Stimulated activated CD4-positive, alpha-beta T cell treated with anti-CD3 and anti-CD28 coated beads, Interleukin-1b, Interleukin-23, amount 100 ng/mL, for 48 hours (primary cell): ENCODE data around the gene INPP4B.

Experiments used
- DNase-seq: peaks from one replicate; pipeline ENCODE4 v3.0.0-alpha.2; 2020

INPP4B gene

DNA sequence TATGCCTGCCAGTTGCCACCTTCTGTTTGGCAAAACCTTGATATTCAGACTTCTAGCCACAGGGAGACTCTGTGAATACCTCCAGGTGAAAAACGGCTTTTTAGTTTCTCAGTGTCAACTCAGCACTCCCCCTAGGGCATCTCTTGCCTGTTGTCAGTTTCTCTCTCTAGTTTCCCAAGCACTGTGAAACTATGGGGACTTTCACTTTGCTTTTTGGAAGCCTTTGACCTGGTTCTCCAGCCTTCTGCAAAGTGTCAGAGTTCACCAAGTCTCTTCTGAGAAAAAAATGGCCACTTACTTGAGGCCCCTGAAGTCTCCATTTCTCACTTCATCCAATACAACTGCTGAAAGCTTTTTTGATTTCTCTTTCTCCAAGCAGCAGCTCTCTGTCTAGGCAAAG lies 521.5 kb downstream of the INPP4B start:
- no peak for DNase-seq

DNA sequence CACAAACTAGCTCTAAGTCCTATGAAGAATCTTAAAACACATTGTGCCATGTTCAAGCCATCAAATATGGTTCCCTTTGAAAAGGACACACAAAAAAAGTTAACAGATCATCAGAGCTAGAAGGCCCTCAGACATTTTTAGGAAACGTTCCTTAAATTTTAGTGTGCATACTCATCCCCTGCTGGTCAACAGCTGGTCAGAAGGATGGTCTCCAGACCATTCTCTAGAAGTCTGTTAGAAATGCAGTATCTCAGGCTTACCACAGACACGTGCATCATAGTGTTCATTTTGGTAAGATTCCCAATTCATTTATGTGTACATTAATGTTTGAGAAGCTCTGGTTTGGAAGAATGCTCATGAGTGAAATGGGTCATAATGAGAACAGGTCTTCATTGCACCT lies 523.1 kb downstream of the INPP4B start:
- no peak for DNase-seq

DNA sequence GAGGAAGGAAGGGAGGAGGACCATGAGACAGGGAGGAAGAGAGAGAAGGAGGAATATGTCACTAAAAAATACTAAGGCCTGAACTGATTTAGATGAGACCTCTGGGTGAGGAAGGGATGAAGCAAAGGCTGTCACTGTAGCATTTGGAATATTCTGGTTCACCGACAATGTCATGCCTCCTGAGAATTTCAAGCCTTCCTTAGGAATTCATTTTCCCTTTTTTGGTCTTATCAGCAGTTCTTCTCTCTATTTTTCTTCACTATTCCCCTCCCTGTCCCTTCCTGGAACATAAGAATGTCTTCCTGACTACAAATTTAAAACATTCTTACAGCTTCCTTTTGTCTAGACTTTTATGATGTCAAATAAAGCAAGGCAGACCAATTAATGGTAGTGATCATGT lies 527.8 kb downstream of the INPP4B start:
- no peak for DNase-seq

DNA sequence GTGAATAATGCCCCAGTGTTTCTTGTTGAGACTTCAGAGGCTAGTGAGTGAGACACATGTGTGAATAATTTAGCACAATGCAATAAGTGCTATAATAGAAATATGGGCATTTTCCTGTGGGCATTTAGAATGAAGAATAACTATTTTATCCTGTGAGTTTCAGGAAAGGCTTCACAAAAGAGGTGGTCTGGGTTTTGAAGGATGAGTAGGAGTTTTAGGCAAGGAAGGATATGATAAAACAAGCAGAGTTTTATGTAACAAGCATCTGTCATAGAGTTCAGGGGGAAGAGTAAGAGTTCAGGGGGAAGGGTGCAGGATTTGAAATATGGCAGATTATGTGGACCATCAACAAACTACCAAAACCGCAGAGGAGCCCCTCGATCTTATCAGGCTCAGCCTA lies 529.2 kb downstream of the INPP4B start:
- DNase-seq: no peak

DNA sequence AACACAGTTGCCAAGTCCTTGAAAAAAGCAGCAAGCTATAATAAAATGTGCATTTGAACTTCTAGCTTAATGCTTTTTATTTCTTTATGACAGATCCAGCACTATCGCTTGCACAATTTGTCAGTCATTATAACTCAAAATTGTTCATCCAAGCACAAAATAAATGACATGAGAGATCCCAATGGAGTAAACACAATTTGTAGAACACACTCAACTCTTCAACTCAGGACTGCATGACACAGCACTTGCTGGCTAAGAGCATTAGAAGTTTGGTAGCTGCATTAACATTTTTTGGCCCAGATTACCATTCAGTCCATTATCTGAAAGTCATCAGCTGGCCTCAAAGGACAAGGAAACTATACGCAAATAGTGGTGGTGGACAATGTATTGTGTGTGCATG lies 530.1 kb downstream of the INPP4B start:
- DNase-seq: no peak

DNA sequence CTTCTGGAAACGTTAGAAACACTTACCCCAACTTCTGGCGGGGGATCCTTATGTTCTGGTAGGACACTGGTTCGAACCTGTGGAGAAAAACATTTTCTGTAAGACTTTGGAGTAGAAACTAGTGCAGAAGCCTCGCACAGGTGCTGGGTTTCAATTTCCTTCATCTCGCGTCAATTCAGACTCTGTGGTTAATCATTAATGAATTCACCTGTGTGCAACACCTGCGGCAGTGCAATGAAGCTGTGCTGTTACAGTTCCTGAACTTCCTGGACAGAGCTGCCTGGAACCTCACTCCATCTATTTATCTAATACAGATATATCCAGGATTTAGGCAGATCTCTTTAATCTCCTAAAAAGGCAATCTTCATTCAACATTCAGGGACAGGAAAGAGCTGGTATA lies 531.4 kb downstream of the INPP4B start:
- no peak for DNase-seq

DNA sequence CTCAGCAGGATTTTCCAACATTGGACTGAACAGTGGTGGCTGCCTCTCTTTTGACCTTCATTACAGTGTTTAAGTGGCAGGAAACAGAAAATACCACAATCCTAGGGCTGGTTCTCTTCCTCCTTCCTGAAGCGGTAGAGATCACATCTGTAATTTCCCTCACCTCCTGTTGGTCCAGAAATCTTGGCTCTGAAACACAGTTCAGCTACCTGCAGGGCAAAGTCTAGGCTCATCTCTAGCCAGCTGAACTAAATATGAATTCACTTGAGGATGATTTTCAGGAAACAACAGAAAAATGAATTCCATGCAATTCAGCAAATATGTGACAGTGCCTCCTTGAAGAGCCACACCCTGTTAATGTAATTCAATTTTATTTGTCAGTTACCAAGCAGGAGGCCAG lies 531.9 kb downstream of the INPP4B start:
- no peak for DNase-seq

DNA sequence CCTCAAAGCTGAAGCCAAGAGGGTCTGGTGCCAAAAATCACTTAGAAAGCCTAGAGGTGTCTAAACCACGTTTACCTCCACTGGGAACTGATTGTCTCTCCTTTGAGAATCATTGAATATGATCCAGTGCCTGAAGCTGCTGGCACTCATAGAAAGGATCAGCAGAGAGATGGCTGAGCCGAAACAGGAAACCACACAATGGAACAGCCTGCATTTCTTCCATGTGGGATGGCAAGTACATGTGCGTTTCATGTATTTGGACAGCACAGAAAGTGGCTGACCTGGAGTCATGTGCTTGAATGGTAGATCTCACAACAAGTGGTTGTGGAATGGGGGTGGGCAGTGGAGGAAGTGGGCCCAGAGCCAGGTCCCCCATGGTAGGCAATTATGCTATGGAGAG lies 533.7 kb downstream of the INPP4B start:
- DNase-seq: no peak

DNA sequence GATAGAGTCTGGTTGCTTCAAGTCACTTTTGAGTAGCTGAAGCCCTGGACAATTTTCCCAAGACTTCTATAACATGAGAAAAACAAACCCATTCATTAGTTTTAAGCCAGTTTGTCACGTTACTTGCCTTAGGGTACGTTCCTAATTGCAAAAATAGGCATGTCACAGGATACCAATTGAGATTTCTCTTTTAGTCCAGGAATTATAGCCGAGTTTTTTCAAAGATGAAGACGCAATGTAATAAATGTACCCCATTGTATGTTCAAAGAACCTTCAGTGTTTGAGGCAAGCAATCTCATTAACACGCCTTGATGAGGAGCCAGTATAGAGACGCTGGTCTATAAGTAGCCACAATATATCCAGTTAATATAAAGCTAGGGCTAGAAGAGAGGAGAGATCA lies 534.2 kb downstream of the INPP4B start:
- no peak for DNase-seq

DNA sequence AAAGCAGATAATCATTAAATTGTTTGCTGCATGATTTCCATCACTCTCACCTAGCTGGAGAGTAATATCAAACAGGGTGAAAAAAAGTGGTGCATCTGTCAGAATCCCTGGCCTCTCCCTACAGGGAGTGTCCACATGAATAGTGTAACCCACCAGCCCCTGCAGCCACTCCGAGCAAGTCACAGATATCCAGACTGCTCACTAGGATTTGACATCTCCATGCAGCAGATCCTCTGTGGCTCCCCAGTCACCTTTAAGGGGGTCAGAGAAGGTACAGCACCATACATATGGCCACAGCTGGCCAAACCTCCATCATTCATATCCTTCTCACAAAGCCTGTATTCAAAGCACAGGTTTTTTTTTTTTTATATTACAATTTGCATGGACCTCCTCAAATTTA lies 536.3 kb downstream of the INPP4B start:
- no peak for DNase-seq

DNA sequence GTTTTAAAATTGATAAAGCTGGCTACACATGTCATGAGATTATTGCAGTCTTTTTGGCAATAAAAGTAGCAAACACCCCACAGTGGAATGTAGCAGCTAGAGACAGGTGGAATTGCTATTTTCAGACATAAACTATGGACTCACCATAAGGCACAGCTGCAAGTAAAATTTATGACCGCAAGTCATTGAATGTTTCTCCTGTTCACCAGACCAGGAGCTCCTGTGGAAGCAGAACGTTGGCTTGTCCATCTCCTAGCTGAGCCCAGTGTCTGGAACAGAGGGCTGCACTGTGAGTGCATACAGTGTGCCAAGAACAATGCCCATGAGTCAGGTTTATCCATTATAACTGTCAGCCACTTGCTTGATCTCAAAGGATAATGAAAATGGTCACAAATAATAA lies 538.2 kb downstream of the INPP4B start:
- no peak for DNase-seq

DNA sequence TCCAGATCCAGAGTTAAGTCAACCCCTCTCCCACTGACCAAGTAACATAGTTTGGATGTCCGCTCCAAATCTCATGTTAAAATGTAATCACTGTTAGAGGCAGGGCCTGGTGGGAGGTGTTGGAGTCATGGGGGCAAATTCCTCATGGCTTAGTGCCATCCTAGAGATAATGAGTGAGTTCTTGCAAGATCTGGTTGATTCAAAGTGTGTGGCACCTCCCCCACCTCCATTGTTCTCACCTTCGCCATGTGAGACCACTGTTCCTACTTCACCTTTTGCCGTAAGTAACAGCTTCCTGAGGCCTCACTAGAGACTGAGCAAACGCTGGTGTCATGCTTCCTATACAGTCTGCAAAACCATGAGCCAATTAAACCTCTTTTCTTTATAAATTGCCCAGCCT lies 548.8 kb downstream of the INPP4B start:
- DNase-seq: no peak

DNA sequence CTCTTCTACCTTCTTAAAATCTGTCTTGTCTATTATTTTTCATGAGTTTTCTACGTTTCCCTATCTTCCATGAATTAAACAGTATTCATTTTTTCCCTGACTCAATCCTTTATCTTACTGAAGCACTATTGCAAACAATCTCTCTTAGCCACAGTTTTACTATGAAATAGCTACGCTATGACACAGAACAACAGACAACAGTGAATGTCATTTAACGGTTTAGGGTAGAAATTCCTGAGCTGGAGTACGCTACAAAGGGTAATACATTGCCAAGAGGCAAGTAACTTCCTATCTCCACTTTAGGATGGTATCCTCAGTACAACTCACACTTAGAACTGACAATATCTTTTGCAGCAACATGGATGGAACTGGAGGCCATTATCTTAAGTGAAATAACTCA lies 552.6 kb downstream of the INPP4B start:
- no peak for DNase-seq

DNA sequence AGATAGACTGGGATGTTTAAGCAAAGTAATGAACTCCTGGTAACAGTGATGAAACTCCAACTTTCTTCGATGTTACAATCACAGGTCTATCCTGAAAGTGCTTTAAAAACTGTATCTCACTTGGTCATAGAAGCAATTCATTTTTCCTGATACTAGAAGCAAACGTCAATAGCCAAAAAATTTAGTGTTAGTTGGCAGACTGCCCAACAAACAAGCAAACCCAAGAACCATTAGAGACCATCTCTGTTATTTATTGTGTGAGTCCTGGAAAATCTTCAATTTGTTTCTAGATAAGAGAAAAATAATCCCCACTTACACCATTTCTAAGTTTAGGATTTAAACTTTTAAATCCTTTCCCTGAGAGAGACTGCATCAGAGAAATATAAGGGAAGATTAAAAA lies 553.9 kb downstream of the INPP4B start:
- no peak for DNase-seq

DNA sequence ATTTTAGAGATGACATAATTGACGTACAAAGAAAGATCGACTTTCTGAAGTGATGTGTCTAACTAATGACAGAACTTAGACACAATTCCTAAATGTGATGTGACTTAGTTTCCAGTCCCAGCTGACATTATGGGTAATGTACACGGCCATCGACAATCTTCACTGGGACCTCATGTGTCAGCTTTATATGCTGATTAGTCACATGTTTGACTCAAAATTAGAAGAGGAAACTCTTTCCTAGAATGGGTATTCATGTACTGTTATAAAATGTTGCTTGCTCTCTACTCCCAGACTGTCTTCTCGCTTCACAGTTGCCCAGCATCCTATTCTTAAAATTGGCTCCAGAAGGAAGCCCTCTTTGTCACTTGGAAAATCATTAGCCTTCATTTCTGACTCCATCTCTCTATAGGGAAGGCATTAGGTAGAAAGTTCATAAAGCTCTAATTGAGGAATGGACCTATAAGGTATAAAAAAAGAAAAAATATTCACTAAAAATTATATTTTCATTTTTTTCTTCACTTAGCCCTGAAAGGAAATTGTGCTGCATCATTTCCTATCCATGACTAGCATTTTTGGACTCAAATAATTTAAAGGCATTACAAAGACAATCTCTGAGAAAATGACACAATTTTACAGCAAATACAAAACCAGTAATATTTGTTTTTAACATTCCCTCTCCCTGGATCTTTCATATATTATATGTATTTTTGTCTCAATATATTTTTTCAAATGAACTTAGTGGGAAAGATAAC lies 554.6 kb downstream of the INPP4B start:
- DNase-seq: peak; percentile 28

DNA sequence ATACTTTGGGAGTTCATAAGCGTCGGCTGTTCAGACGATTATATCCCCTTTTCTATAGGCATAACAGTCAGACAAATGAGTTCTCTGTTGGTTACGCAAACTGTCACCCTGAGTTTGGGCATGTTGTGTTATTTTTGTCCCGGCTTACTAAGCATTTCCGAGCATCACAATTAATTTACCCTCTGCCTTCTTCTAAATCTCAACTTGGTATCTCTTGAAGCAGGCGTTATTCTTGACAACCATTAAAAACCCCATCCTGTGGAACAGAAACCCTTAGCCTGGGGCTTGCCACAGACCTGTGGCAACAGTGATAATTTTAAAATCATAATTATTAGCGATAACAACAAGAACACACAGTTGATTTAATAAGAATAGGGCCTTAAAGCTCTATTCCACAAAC lies 558.7 kb downstream of the INPP4B start:
- no peak for DNase-seq

DNA sequence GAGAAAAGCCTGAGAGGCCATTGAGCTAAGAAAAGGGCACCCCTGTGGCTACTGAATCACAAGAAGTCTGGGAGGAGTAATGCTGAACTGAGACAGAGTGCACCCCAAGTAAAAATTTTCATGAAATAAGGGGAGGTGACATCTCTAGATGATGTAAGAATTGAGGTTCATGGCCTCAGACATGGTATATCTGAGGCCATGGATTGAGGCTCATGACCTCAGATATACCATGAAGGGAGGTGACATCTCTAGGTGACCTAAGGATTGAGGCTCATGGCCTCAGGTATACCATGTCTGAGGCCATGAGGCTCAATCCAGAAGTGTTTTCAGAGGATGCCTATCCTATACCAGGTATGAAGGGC lies 560.9 kb downstream of the INPP4B start:
- DNase-seq: no peak

DNA sequence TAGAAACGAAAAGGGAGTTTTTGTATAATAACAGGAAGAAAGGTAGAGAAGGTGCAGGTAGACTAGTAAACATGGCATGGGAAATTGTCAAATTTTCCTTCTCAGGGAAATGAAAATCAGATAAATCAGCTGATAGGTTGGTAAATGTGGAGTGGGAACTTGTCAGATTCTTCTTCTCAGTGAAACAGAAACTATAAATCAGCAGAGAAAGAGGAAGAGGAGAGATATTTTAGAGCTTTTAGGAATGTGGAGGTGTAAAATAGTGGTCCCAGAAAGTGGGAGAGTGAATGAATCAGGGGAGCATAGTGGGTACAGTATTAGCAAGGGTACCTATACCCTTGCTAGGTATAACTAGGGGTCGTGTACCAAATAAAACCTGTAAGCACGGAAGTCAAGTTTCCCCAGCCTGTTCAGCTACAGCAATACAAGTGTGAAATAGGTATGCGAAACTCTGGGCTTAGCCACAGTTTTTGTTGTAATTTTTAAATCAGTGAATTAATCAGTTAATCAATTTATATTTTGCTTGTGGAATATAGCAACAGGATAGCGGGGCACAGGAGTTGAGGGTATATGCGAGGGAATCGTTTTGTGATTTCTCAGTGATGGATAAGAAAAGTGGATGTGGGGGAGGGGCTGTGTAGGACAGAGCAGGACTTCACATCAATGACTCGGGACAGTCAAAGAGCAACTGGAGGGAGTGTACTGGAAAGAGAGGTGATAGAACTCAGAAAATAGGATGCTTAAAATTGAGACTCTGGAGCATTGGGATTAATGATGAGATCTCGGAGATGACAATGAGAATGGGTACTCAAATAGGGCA lies 561.5 kb downstream of the INPP4B start:
- DNase-seq: no peak

DNA sequence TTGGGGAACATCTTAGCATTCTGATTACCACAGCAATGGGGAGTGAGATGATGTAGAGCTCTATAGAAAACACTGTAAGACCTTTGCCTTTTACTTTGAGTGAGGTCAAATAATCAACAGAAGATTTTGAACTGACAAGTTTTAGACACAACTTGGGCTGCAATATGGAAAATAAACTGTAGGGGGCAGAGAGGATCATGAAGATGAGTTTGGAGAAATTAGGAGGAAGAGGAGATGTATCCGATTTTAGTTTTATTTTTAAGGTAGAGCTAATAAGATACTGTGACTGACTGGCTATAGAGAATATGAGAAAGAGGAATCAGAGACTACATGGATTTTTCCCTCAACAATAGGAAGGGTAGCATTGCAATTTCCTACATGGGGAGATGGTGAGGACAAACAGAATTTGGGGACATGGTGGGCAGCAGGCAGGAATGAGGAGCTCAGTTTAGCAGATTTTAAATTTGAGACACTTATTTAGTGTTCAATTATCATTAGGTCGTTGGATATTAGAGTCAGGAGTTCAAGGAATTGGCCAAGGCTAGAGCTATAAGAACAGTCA lies 563.1 kb downstream of the INPP4B start:
- DNase-seq: no peak

DNA sequence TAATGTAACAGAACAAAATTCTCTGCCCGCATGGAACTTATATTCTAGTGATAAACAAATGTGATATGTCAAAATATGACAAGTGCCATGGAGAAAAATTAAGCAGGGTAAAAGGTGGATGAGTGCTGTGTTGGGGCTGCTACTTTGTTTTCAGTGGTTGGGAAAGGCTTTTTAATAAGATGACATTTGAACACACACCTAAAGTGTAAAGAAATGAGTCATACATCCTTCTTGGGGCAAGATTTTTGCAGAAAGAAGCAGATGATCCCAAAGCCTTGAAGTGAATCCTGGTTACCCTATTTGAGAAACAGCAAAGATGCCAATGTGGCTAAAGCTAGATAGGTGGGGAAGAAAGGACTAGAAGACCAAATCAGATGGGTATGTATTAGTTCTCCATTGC lies 564.1 kb downstream of the INPP4B start:
- DNase-seq: no peak

DNA sequence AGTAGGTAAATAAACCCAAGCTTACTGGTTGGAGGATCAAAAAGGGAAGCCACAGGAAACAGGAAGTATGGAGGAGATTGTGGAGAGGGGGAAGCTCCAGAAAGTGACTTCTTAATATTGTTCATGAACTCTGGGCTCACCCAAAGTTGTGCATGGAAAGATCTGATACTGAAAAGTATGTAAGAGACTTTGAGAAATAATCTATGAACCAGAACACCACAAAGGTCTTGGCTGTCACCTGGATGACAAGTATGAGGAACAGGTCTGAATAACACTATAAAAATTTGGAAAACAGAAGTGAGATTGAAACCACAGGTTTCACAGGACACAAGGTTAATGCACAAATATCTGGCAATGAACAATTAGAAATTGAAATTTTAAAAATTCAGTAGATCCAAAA lies 567.4 kb downstream of the INPP4B start:
- DNase-seq: no peak

DNA sequence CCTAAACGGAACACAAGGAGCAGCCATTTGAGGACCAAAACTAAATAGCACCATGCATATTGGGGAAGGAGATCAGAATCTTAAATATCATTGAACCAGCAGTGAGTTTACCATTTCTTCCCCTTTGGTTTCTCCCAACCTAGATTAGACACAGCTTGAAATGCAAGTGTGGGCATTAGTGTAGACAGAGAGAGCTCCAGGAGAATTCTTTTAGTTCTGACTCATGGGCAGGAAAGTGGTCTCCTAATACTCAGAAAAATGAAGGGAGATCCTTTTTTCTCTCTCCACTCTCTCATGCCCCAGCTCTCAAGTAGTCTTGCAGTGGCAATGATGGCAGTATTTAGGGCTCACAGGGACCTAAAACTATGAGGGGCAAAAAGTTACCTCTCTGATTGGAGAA lies 567.9 kb downstream of the INPP4B start:
- no peak for DNase-seq

DNA sequence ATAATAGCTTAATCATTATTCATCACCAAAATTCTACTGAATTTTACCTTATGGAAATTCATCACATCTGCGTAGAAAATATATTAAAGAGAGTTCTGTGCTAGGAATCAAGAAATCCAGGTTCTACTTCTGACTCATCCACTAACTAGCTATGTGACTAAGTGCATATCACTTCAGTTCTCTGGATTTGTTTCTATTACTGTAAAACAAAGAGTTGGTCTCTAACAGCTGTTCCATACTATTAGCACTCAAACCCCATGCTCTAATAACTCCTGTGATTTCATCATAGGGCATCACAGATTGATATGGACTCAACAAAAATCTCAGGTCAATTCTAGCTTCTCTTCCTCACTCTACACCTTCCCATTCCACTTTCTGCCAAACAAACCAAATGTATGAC lies 572.0 kb downstream of the INPP4B start:
- no peak for DNase-seq

DNA sequence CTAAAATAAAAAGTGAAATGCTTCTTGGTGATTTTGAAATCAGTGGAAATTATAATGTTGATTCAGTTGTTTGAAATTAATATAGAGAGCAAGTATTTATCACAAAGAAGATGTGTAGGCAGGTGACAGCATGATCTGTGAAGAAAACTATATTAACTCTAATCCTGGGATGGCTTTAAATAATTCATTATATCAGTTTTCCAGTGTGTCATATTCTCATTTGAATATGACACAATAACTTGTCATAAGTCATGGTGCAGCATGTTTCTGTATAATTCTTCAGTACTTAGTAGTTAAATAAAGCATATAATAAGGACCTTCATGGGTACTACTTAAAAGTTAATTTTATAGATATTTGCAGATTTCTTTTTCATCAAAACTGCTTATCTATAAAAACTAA lies 573.6 kb downstream of the INPP4B start:
- DNase-seq: no peak

DNA sequence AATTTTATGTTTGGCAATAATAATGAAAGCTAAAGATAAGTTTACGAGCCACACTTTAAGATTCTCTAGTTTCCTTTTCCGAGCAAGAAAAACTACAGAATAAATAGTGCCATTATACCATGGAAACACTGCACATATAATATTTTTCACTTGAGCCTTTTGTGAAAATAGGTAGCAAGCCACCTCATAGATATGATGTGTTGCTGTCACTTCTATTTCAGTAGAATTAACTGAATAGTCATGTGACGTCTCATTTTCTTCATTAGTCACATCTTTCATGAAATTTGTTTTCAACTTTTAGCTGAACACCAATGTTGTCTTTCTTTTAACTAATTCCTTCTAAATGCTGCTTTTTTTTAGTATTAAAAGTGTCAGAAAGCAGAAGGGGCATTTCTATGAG lies 574.3 kb downstream of the INPP4B start:
- no peak for DNase-seq
